CD4-positive, alpha-beta T cell treated with Interleukin-17A for 4 hours (primary cell): Measurements from ENCODE around the gene HSD17B14.
"Not testable (repeated sequence)": the region's sequence is repeated elsewhere in the genome, so short reads cannot be mapped to it uniquely, and the experiment has no call there.

ENCODE experiments used
- DNase-seq: peaks from one replicate; pipeline ENCODE4 v3.0.0-alpha.2; 2020; ENCODE audit warnings: mixed read lengths

The HSD17B14 gene

GRCh38 chr19:48836089-48837017 lies at the start of gene HSD17B14:
TSS of gene HSD17B14 (minus strand) at chr19:48836491. CDS start at chr19:48836411, 80 bp downstream.
- DNase-seq: no peak

GRCh38 chr19:48883726-48884125 lies 47.4 kb upstream of the HSD17B14 start:
- no peak for DNase-seq

- peak; percentile 24 for DNase-seq
Measured at GRCh38 chr19:48881741-48882657, 45.7 kb upstream of the HSD17B14 start.

- not testable (repeated sequence) for DNase-seq
Measured at GRCh38 chr19:48879696-48880095, 43.4 kb upstream of the HSD17B14 start.

GRCh38 chr19:48879025-48879637 lies 42.8 kb upstream of the HSD17B14 start:
- no peak for DNase-seq

- DNase-seq: no peak
Measured at GRCh38 chr19:48878196-48879024, 42.1 kb upstream of the HSD17B14 start.

- no peak for DNase-seq
Measured at GRCh38 chr19:48877855-48878195, 41.5 kb upstream of the HSD17B14 start.

GRCh38 chr19:48876043-48876981 lies 40.0 kb upstream of the HSD17B14 start:
- DNase-seq: peak; percentile 70

GRCh38 chr19:48874303-48875135 lies 38.2 kb upstream of the HSD17B14 start:
- no peak for DNase-seq

GRCh38 chr19:48873476-48874302 lies 37.4 kb upstream of the HSD17B14 start:
- no peak for DNase-seq

GRCh38 chr19:48872884-48873475 lies 36.7 kb upstream of the HSD17B14 start:
- DNase-seq: peak; percentile 83

GRCh38 chr19:48872182-48872883 lies 36.0 kb upstream of the HSD17B14 start, which contains the start of gene PPP1R15A:
TSS of gene PPP1R15A (plus strand) at chr19:48872421. CDS start at chr19:48873234, 813 bp downstream.
- DNase-seq: peak; percentile 97

- not testable (repeated sequence) for DNase-seq
Measured at GRCh38 chr19:48871471-48872181, 35.3 kb upstream of the HSD17B14 start.

- no peak for DNase-seq
Measured at GRCh38 chr19:48870048-48870447, 33.8 kb upstream of the HSD17B14 start.

GRCh38 chr19:48868114-48868886 lies 32.0 kb upstream of the HSD17B14 start, which contains the start of gene PLEKHA4:
TSS of gene PLEKHA4 (minus strand) at chr19:48868617. CDS start at chr19:48867620, 997 bp downstream.
- no peak for DNase-seq

GRCh38 chr19:48867746-48868113 lies 31.4 kb upstream of the HSD17B14 start:
- no peak for DNase-seq
